Tracheal epithelial cell (primary cell): ENCODE measurements around the gene NMRK1. TPM values are rescaled to one million over a fixed set of nuclear protein-coding genes. Genes with fewer than 3 reads are reported as not detected.

Experiments
- total RNA-seq: library from RNA; depleted of rRNA; stranded (reverse); fragments of >200 nt; gene quantifications from 2 replicates; pipeline ENCODE4 v1.2.1, GENCODE V29; 2014

The NMRK1 gene
- total RNA-seq = 18.6 and 22.8 TPM in 2 replicates

DNA sequence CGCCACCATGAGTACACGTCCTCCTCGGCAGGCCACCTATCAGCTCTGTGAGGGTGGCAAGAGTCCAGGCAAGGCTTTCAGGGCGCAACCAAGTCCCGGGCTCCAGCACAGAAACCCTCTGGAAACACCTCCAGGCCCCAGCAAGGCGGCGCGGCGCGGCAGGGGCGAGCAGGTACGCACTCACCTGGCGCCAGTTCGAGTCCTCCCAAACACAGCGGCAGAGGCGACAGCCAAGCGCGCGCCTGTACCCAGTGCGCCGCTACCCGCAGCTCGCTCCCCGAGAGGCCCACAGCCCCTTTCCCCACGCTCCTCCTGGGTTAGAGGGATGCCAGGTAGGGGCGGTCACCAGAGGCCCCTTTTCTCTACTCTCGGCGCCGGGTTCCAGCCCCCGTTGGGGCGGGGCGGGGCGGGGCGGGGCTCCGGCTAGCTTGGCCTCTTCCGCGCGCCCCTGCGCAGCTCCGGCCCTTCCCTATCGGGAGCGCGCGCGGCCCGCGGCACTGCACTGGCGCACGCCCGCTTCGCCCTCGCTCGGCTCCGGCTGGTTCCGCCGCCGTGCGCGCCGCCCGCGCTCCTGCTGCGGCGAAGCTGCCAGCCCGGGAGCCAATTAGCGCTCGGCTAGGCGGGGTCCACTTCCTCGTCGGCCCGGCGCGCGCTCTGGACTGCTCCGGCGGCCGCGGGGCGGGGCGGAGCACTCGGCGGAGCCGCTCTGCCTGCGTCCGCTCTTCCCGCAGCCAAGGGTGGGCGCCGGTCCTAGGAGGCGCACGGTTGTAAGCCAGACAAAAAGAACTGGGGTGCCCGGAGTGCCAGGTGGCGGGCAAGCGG, at the start of gene NMRK1, which contains the start of gene OSTF1:
Gene NMRK1, minus strand, starts transcription at position 332 of the 822 bp plus-strand sequence. CDS start 5,040 bp downstream, outside the sequence.
Gene OSTF1, plus strand, starts transcription at position 691 of the 822 bp plus-strand sequence. CDS start 179 bp downstream, outside the sequence.

Other genes with a start within 250 kb of the NMRK1 start
- under 0.01 TPM in 1 of 2 replicates, not detected in the other for gene TRPM6, start 200.2 kb downstream of the NMRK1 start, total RNA-seq
- gene C9orf40, start 135.2 kb downstream of the NMRK1 start, total RNA-seq = 3.8 and 4.3 TPM in 2 replicates
- gene CARNMT1, start 59.9 kb downstream of the NMRK1 start, total RNA-seq = 28.2 and 43.3 TPM in 2 replicates
- 48.4 and 50.1 TPM in 2 replicates for gene OSTF1, start 359 bp upstream of the NMRK1 start, total RNA-seq